Measurements from ENCODE around the gene TGM2.

Gene TGM2

GRCh38 chr20:38147163-38147562, 17.9 kb downstream of the TGM2 start:
- Mint-ChIP-seq H3K27ac (no peak overlapping the region), H3K36me3 (ENCODE audit: insufficient read depth) (no peaks in the 10 kb centered on the region), H3K27me3 (peaks cover 11 to 27% of the 10 kb centered on the region in 2 donors), H3K4me3 (no peak overlapping the region), H3K9me3 (no peaks in the 10 kb centered on the region), H3K4me1 (ENCODE audit: low read depth in 2 of 2) (peaks cover 2% of the 10 kb centered on the region in 2 donors)
- DNase-seq (no peak), ATAC-seq (replicated peaks) (no peak)

- Mint-ChIP-seq H3K27me3 (peaks cover 11 to 33% of the 10 kb centered on the region in 2 donors), H3K27ac (no peak overlapping the region), H3K9me3 (no peaks in the 10 kb centered on the region), H3K4me3 (no peak overlapping the region), H3K4me1 (ENCODE audit: low read depth in 2 of 2) (no peaks in the 10 kb centered on the region), H3K36me3 (ENCODE audit: insufficient read depth) (no peaks in the 10 kb centered on the region)
- ATAC-seq (replicated peaks) = no peak
- DNase-seq = no peak
These were observed 18.4 kb downstream of the TGM2 start for GRCh38 chr20:38146628-38147027.

DNA sequence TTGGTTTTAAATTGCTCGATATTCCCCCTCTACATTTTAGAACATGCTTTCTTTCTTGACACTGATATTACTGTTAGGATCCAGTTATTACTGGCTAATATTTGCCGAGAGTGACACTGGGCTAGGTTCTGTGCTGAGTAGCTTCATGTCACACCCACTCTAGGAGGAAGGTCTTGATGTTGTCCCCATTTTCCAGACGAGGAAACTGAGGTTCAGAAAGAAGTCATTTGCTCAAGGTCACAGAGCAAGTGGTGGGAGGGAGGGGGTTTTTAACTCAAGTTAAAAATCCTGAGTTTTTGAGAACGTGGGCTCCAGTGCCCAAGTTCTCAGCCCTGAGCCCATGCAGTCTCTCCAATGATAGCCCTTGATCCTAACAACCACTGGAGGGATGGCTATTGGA, 18.9 kb downstream of the TGM2 start:
- DNase-seq (no peak), ATAC-seq (replicated peaks) (no peak)
- Mint-ChIP-seq H3K4me1 (ENCODE audit: low read depth in 2 of 2) (no peaks in the 10 kb centered on the region), H3K27me3 (peaks cover 11 to 37% of the 10 kb centered on the region in 2 donors), H3K27ac (no peak overlapping the region), H3K4me3 (no peak overlapping the region), H3K9me3 (no peaks in the 10 kb centered on the region), H3K36me3 (ENCODE audit: insufficient read depth) (no peaks in the 10 kb centered on the region)

GRCh38 chr20:38145729-38146075, 19.4 kb downstream of the TGM2 start:
- Mint-ChIP-seq H3K27ac (no peak overlapping the region), H3K9me3 (no peaks in the 10 kb centered on the region), H3K4me3 (no peak overlapping the region), H3K4me1 (ENCODE audit: low read depth in 2 of 2) (no peaks in the 10 kb centered on the region), H3K36me3 (ENCODE audit: insufficient read depth) (no peaks in the 10 kb centered on the region), H3K27me3 (peaks cover 11 to 37% of the 10 kb centered on the region in 2 donors)
- DNase-seq (no peak), ATAC-seq (replicated peaks) (no peak)

- no peaks in the 10 kb centered on the region for H3K9me3 Mint-ChIP-seq
These were observed 19.9 kb downstream of the TGM2 start for GRCh38 chr20:38144974-38145728.

DNA sequence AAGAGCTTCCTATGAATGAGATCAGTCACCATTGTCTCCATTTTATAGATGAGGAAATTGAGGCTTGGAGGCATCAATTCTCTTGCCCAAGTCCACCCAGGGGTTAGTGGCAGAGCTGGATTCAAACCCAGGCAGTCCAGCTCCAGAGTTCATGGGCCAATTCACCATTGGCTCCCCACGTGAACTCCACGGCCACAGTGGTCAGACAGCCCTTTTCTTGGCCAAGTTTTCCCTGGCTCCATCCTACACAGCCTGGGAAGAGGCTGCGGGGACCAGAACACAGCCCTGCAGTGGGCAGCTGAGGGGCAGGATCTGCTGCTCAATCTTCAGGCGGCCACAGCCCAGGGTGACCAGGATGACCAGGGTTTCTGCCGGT, 20.5 kb downstream of the TGM2 start:
- Mint-ChIP-seq H3K27me3 (peaks cover 11 to 37% of the 10 kb centered on the region in 2 donors), H3K4me1 (ENCODE audit: low read depth in 2 of 2) (no peaks in the 10 kb centered on the region), H3K4me3 (no peak overlapping the region), H3K27ac (no peak overlapping the region), H3K36me3 (ENCODE audit: insufficient read depth) (no peaks in the 10 kb centered on the region), H3K9me3 (no peaks in the 10 kb centered on the region)
- no peak for DNase-seq
- no peak for ATAC-seq (replicated peaks)

More at GRCh38 chr20:38144974-38145728, 19.9 kb downstream of the TGM2 start:
- no peaks in the 10 kb centered on the region for H3K4me1 Mint-ChIP-seq (ENCODE audit: low read depth in 2 of 2)
- H3K4me3 Mint-ChIP-seq = no peak overlapping the region
- H3K27me3 Mint-ChIP-seq = peaks cover 11 to 37% of the 10 kb centered on the region in 2 donors
- no peak for ATAC-seq (replicated peaks)
- no peak for DNase-seq
- H3K27ac Mint-ChIP-seq = no peak overlapping the region
- no peaks in the 10 kb centered on the region for H3K36me3 Mint-ChIP-seq (ENCODE audit: insufficient read depth)

GRCh38 chr20:38143646-38144554, 21.2 kb downstream of the TGM2 start:
- H3K36me3 Mint-ChIP-seq (ENCODE audit: insufficient read depth) = no peaks in the 10 kb centered on the region
- peaks cover 11 to 37% of the 10 kb centered on the region in 2 donors for H3K27me3 Mint-ChIP-seq
- DNase-seq (no peak), ATAC-seq (replicated peaks) (no peak)
- H3K9me3 Mint-ChIP-seq = no peaks in the 10 kb centered on the region
- no peaks in the 10 kb centered on the region for H3K4me1 Mint-ChIP-seq (ENCODE audit: low read depth in 2 of 2)
- no peak overlapping the region for H3K4me3 Mint-ChIP-seq
- H3K27ac Mint-ChIP-seq = no peak overlapping the region

GRCh38 chr20:38143238-38143645, 21.8 kb downstream of the TGM2 start:
- no peaks in the 10 kb centered on the region for H3K4me1 Mint-ChIP-seq (ENCODE audit: low read depth in 2 of 2)
- H3K27me3 Mint-ChIP-seq = peaks cover 5 to 37% of the 10 kb centered on the region in 2 donors
- H3K4me3 Mint-ChIP-seq = no peak overlapping the region
- DNase-seq (no peak), ATAC-seq (replicated peaks) (no peak)
- no peaks in the 10 kb centered on the region for H3K36me3 Mint-ChIP-seq (ENCODE audit: insufficient read depth)
- H3K27ac Mint-ChIP-seq = no peak overlapping the region
- no peaks in the 10 kb centered on the region for H3K9me3 Mint-ChIP-seq

DNA sequence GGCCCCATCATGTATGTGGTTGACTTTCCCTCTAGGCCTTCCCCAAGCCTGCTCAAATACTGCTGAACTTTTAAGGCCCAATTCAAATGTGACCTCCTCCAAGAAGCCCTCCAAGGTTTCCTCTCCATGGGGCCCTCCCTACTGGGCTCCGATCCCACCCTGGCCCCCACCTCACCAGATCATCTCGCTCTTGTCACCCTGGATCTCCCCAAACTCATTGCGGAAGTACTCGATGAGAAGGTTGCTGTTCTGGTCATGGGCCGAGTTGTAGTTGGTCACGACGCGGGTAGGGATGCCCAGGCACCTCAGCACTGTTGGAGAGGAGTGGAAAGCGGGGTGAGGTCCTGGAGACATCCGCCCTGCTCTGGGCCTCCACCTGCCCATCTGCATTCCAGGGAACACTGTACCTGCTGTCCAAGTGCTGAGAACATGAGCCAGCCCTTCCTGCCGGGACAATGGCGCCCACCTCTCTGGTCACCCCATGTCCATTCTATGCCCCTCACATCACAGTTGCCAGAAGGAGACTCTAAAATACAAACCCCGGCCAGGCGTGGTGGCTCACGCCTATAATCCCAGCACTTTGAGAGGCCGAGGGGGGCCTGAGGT, 23.1 kb downstream of the TGM2 start:
- H3K4me1 Mint-ChIP-seq (ENCODE audit: low read depth in 2 of 2) = no peaks in the 10 kb centered on the region
- no peaks in the 10 kb centered on the region for H3K9me3 Mint-ChIP-seq
- no peak for DNase-seq
- no peak overlapping the region for H3K4me3 Mint-ChIP-seq
- no peaks in the 10 kb centered on the region for H3K36me3 Mint-ChIP-seq (ENCODE audit: insufficient read depth)
- H3K27ac Mint-ChIP-seq = no peak overlapping the region
- no peak for ATAC-seq (replicated peaks)
- peaks cover 5 to 29% of the 10 kb centered on the region in 2 donors for H3K27me3 Mint-ChIP-seq

GRCh38 chr20:38141204-38141888, 23.7 kb downstream of the TGM2 start:
- DNase-seq (no peak), ATAC-seq (replicated peaks) (no peak)
- Mint-ChIP-seq H3K4me3 (no peak overlapping the region), H3K36me3 (ENCODE audit: insufficient read depth) (no peaks in the 10 kb centered on the region), H3K4me1 (ENCODE audit: low read depth in 2 of 2) (no peaks in the 10 kb centered on the region), H3K9me3 (no peaks in the 10 kb centered on the region), H3K27ac (no peak overlapping the region), H3K27me3 (peaks cover 5 to 26% of the 10 kb centered on the region in 2 donors)

GRCh38 chr20:38139977-38140753, 24.9 kb downstream of the TGM2 start:
- DNase-seq (no peak), ATAC-seq (replicated peaks) (no peak)
- H3K4me3 Mint-ChIP-seq = no peak overlapping the region
- H3K4me1 Mint-ChIP-seq (ENCODE audit: low read depth in 2 of 2) = no peaks in the 10 kb centered on the region
- no peaks in the 10 kb centered on the region for H3K9me3 Mint-ChIP-seq
- peaks cover 5 to 26% of the 10 kb centered on the region in 2 donors for H3K27me3 Mint-ChIP-seq
- no peaks in the 10 kb centered on the region for H3K36me3 Mint-ChIP-seq (ENCODE audit: insufficient read depth)
- no peak overlapping the region for H3K27ac Mint-ChIP-seq

- DNase-seq = no peak
- ATAC-seq (replicated peaks) = no peak
These were observed 25.7 kb downstream of the TGM2 start for GRCh38 chr20:38139156-38139912.

More at GRCh38 chr20:38139156-38139912, 25.7 kb downstream of the TGM2 start:
- peaks cover 0 to 2% of the 10 kb centered on the region in 2 donors for H3K4me1 Mint-ChIP-seq (ENCODE audit: low read depth in 2 of 2)
- H3K9me3 Mint-ChIP-seq = no peaks in the 10 kb centered on the region
- H3K4me3 Mint-ChIP-seq = no peak overlapping the region
- H3K36me3 Mint-ChIP-seq (ENCODE audit: insufficient read depth) = no peaks in the 10 kb centered on the region
- no peak overlapping the region for H3K27ac Mint-ChIP-seq
- peaks cover 5 to 26% of the 10 kb centered on the region in 2 donors for H3K27me3 Mint-ChIP-seq
